ENCODE data around the gene COLEC12.

The COLEC12 gene

GRCh38 chr18:286515-287310 lies 213.8 kb downstream of the COLEC12 start:
- CTCF ChIA-PET, result interaction anchor here (0.5 to 1.9 kb wide), 7 partner anchors 210 to 332 kb away, joined by 3 to 10 read pairs (median 8); no protein-coding TSS in a partner anchor

GRCh38 chr18:285817-286216 lies 214.7 kb downstream of the COLEC12 start:
- no peak overlapping the region for H3K27ac ChIP-seq (ENCODE audit: extremely low read depth, low read depth, low read length)
- H3K9me3 ChIP-seq (ENCODE audit: control insufficient read depth, insufficient read depth, low read depth, low read length), result no peaks in the 10 kb centered on the region
- H3K36me3 ChIP-seq (ENCODE audit: control insufficient read depth in 2 of 2, insufficient read depth in 1 of 2, low read length in 2 of 2), result no peaks in the 10 kb centered on the region; a peak in 1 of 3 replicates
- H3K4me1 ChIP-seq (ENCODE audit: control insufficient read depth, insufficient read depth, low read length), result no peaks in the 10 kb centered on the region
- H3K4me3 ChIP-seq (ENCODE audit: low read depth, low read length), result no peak overlapping the region
- ChIA-PET CTCF (interaction anchor here (0.6 to 1.4 kb wide), 2 partner anchors 331 to 1228 kb away, joined by 3 to 6 read pairs; no protein-coding TSS in a partner anchor), POLR2A (no interaction called here)
- TF ChIP-seq, protein P1, sequence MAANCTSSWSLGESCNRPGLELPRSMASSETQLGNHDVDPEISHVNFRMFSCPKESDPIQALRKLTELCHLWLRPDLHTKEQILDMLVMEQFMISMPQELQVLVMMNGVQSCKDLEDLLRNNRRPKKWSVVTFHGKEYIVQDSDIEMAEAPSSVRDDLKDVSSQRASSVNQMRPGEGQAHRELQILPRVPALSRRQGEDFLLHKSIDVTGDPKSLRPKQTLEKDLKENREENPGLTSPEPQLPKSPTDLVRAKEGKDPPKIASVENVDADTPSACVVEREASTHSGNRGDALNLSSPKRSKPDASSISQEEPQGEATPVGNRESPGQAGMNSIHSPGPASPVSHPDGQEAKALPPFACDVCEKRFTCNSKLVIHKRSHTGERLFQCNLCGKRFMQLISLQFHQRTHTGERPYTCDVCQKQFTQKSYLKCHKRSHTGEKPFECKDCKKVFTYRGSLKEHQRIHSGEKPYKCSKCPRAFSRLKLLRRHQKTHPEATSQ (tag by site-specific recombination; IDR thresholded peaks at IDR 0.05), result no peak
- TF ChIP-seq IKZF3 (tag by site-specific recombination; IDR thresholded peaks at IDR 0.05) (no peak), PRDM4 (tag by site-specific recombination; IDR thresholded peaks at IDR 0.05) (no peak), ZBTB10 (tag by site-specific recombination; IDR thresholded peaks at IDR 0.05) (no peak), ZNF202 (tag by site-specific recombination; IDR thresholded peaks at IDR 0.05; ENCODE audit: borderline replicate concordance) (no peak), ZNF354C (tag by site-specific recombination; IDR thresholded peaks at IDR 0.05; ENCODE audit: borderline replicate concordance, low read depth) (no peak), OSR2 (tag by site-specific recombination; IDR thresholded peaks at IDR 0.05) (no peak)
- TF ChIP-seq, protein P2, sequence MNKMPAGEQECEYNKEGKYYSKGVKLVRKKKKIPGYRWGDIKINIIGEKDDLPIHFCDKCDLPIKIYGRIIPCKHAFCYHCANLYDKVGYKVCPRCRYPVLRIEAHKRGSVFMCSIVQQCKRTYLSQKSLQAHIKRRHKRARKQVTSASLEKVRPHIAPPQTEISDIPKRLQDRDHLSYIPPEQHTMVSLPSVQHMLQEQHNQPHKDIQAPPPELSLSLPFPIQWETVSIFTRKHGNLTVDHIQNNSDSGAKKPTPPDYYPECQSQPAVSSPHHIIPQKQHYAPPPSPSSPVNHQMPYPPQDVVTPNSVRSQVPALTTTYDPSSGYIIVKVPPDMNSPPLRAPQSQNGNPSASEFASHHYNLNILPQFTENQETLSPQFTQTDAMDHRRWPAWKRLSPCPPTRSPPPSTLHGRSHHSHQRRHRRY (tag by site-specific recombination; IDR thresholded peaks at IDR 0.05), result no peak

More at GRCh38 chr18:286515-287310, 213.8 kb downstream of the COLEC12 start:
- Histone ChIP-seq H3K4me3 (ENCODE audit: low read depth, low read length) (no peak overlapping the region), H3K36me3 (ENCODE audit: control insufficient read depth in 2 of 2, insufficient read depth in 1 of 2, low read length in 2 of 2) (no peaks in the 10 kb centered on the region; a peak in 1 of 3 replicates), H3K27ac (ENCODE audit: extremely low read depth, low read depth, low read length) (no peak overlapping the region), H3K4me1 (ENCODE audit: control insufficient read depth, insufficient read depth, low read length) (no peaks in the 10 kb centered on the region), H3K9me3 (ENCODE audit: control insufficient read depth, insufficient read depth, low read depth, low read length) (no peaks in the 10 kb centered on the region)
- TF ChIP-seq ELK4 (IDR thresholded peaks at IDR 0.05; ENCODE audit: borderline replicate concordance, low read depth, low read length) (no peak), ZNF426 (tag by site-specific recombination; IDR thresholded peaks at IDR 0.05) (no peak), ZNF138 (tag by site-specific recombination; IDR thresholded peaks at IDR 0.05; ENCODE audit: borderline replicate concordance) (no peak), ZBTB8A (tag by site-specific recombination; IDR thresholded peaks at IDR 0.05) (no peak), ZBTB26 (tag by site-specific recombination; optimal IDR thresholded peaks at IDR 0.05) (no peak), ZSCAN30 (tag by site-specific recombination; IDR thresholded peaks at IDR 0.05) (0 out of 2 replicates have a peak, but pooled peaks have one; percentile 27), ZNF274 (IDR thresholded peaks at IDR 0.05; ENCODE audit: low read length) (no peak), ZNF274 (tag by site-specific recombination; IDR thresholded peaks at IDR 0.05; ENCODE audit: borderline replicate concordance) (no peak), ZNF654 (tag by site-specific recombination; IDR thresholded peaks at IDR 0.05; ENCODE audit: low read depth) (peak; percentile 79)
- POLR2A ChIA-PET, result no interaction called here

Measured in HEK293 (cell line).